WERI-Rb-1 (cell line): ENCODE results near the gene SIK3.

Experiments used
- DNase-seq: peaks from one replicate; pipeline ENCODE4 v3.0.0-alpha.2; 2020
- H3K27ac ChIP-seq: fragments of 250-450 bp; sonication (Bioruptor Pico); 2 replicates; pipeline ENCODE4 v1.5.1; 2020; ENCODE audit warnings: mild to moderate bottlenecking, moderate library complexity
- H3K27me3 ChIP-seq: fragments of 250-450 bp; sonication (Bioruptor Pico); 2 replicates; pipeline ENCODE4 v1.5.1; 2021; ENCODE audit warnings: mild to moderate bottlenecking, low read depth, moderate library complexity; ENCODE audit not compliant: insufficient read depth, severe bottlenecking
- H3K36me3 ChIP-seq: fragments of 250-450 bp; sonication (Bioruptor Pico); 2 replicates; pipeline ENCODE4 v1.5.1; 2020; ENCODE audit warnings: mild to moderate bottlenecking, moderate library complexity
- H3K4me3 ChIP-seq: 2 replicates; pipeline ENCODE4 v1.5.1; 2011; ENCODE audit warnings: low read depth, mild to moderate bottlenecking, control low read depth, low read length
- H3K9me3 ChIP-seq: fragments of 250-450 bp; sonication (Bioruptor Pico); 2 replicates; pipeline ENCODE4 v1.5.1; 2021; ENCODE audit warnings: mild to moderate bottlenecking, moderate library complexity; ENCODE audit not compliant: severe bottlenecking
- CTCF ChIP-seq: IDR thresholded peaks from 2 replicates; pipeline ENCODE4 v1.5.1; 2011; ENCODE audit warnings: low read depth, mild to moderate bottlenecking, control low read depth, inconsistent platforms, low read length

SIK3 gene

GRCh38 chr11:116955949-116956348 is 142.3 kb downstream of the SIK3 start:
- peaks cover 4% of the 10 kb centered on the region; the same call in 1 of the 2 replicates for H3K36me3 ChIP-seq
- no peak for DNase-seq
- no peak overlapping the region for H3K27ac ChIP-seq
- TF ChIP-seq CTCF = no peak
- no peaks in the 10 kb centered on the region for H3K27me3 ChIP-seq
- no peaks in the 10 kb centered on the region for H3K9me3 ChIP-seq
- H3K4me3 ChIP-seq = no peak overlapping the region

- H3K27me3 ChIP-seq = no peaks in the 10 kb centered on the region
- no peak overlapping the region for H3K27ac ChIP-seq
- no peak for DNase-seq
- no peaks in the 10 kb centered on the region for H3K9me3 ChIP-seq
- peaks cover 4% of the 10 kb centered on the region; the same call in 1 of the 2 replicates for H3K36me3 ChIP-seq
- no peak for TF ChIP-seq CTCF
- no peak overlapping the region for H3K4me3 ChIP-seq
Observed at GRCh38 chr11:116955548-116955947, 142.7 kb downstream of the SIK3 start.

GRCh38 chr11:116953530-116954285 is 144.5 kb downstream of the SIK3 start:
- no peaks in the 10 kb centered on the region for H3K9me3 ChIP-seq
- H3K4me3 ChIP-seq = no peak overlapping the region
- H3K36me3 ChIP-seq = peaks cover 4% of the 10 kb centered on the region; the same call in 1 of the 2 replicates
- no peak for DNase-seq
- H3K27me3 ChIP-seq = no peaks in the 10 kb centered on the region
- no peak overlapping the region for H3K27ac ChIP-seq
- no peak for TF ChIP-seq CTCF

- no peak for DNase-seq
- peaks cover 4% of the 10 kb centered on the region; the same call in 1 of the 2 replicates for H3K36me3 ChIP-seq
- no peak for TF ChIP-seq CTCF
- H3K9me3 ChIP-seq = no peaks in the 10 kb centered on the region
- H3K27me3 ChIP-seq = no peaks in the 10 kb centered on the region
- no peak overlapping the region for H3K4me3 ChIP-seq
- no peak overlapping the region for H3K27ac ChIP-seq
Observed at GRCh38 chr11:116951762-116952161, 146.5 kb downstream of the SIK3 start.

GRCh38 chr11:116950210-116950609 is 148.0 kb downstream of the SIK3 start:
- Histone ChIP-seq H3K27ac (no peak overlapping the region), H3K4me3 (no peak overlapping the region), H3K36me3 (no peaks in the 10 kb centered on the region; the same call in 1 of the 2 replicates), H3K27me3 (no peaks in the 10 kb centered on the region), H3K9me3 (no peaks in the 10 kb centered on the region)
- no peak for TF ChIP-seq CTCF
- DNase-seq = no peak

- Histone ChIP-seq H3K27me3 (no peaks in the 10 kb centered on the region), H3K4me3 (no peak overlapping the region), H3K9me3 (no peaks in the 10 kb centered on the region), H3K36me3 (no peaks in the 10 kb centered on the region; the same call in 1 of the 2 replicates), H3K27ac (no peak overlapping the region)
- no peak for DNase-seq
- no peak for TF ChIP-seq CTCF
Observed at GRCh38 chr11:116948391-116948790, 149.8 kb downstream of the SIK3 start.
